RWPE2 (cell line): Measurements from ENCODE around the gene ZBTB32.

Experiments
- ATAC-seq: fragments of 200-7000 bp; cut with Tn5 transposase; 3 replicates; pipeline ENCODE4 v1.9.1; 2021; ENCODE audit warnings: low read depth
- DNase-seq: peaks from one replicate; pipeline ENCODE4 v3.0.0-alpha.2; 2020; ENCODE audit warnings: low spot score
- H3K27ac ChIP-seq: fragments of 450-650 bp; 2 replicates; pipeline ENCODE4 v1.5.1; 2017; ENCODE audit warnings: mild to moderate bottlenecking; ENCODE audit not compliant: poor library complexity, severe bottlenecking
- H3K27me3 ChIP-seq: fragments of 250-450 bp; sonication (Bioruptor Pico); 2 replicates; pipeline ENCODE4 v1.5.1; 2021; ENCODE audit warnings: mild to moderate bottlenecking, moderate library complexity; ENCODE audit not compliant: insufficient read depth, poor library complexity, severe bottlenecking
- H3K36me3 ChIP-seq: fragments of 250-450 bp; sonication (Bioruptor Pico); 2 replicates; pipeline ENCODE4 v1.5.1; 2020; ENCODE audit warnings: low read depth, mild to moderate bottlenecking, moderate library complexity
- H3K4me1 ChIP-seq: fragments of 250-450 bp; sonication (Bioruptor Pico); 2 replicates; pipeline ENCODE4 v1.5.1; 2021; ENCODE audit warnings: mild to moderate bottlenecking, moderate library complexity; ENCODE audit not compliant: insufficient read depth, poor library complexity, severe bottlenecking
- H3K4me3 ChIP-seq: fragments of 250-450 bp; sonication (Bioruptor Pico); 2 replicates; pipeline ENCODE4 v1.5.1; 2021; ENCODE audit warnings: mild to moderate bottlenecking, moderate library complexity; ENCODE audit not compliant: severe bottlenecking
- H3K9me3 ChIP-seq: fragments of 250-450 bp; sonication (Bioruptor Pico); 2 replicates; pipeline ENCODE4 v1.5.1; 2021; ENCODE audit warnings: mild to moderate bottlenecking, moderate library complexity; ENCODE audit not compliant: severe bottlenecking
- TF ChIP-seq, protein P1 (sequence below): fragments of 450-650 bp; IDR thresholded peaks from one replicate; pipeline ENCODE4 v1.5.1; 2017; ENCODE audit warnings: mild to moderate bottlenecking, moderate library complexity; ENCODE audit not compliant: poor library complexity, severe bottlenecking

Gene ZBTB32

DNA sequence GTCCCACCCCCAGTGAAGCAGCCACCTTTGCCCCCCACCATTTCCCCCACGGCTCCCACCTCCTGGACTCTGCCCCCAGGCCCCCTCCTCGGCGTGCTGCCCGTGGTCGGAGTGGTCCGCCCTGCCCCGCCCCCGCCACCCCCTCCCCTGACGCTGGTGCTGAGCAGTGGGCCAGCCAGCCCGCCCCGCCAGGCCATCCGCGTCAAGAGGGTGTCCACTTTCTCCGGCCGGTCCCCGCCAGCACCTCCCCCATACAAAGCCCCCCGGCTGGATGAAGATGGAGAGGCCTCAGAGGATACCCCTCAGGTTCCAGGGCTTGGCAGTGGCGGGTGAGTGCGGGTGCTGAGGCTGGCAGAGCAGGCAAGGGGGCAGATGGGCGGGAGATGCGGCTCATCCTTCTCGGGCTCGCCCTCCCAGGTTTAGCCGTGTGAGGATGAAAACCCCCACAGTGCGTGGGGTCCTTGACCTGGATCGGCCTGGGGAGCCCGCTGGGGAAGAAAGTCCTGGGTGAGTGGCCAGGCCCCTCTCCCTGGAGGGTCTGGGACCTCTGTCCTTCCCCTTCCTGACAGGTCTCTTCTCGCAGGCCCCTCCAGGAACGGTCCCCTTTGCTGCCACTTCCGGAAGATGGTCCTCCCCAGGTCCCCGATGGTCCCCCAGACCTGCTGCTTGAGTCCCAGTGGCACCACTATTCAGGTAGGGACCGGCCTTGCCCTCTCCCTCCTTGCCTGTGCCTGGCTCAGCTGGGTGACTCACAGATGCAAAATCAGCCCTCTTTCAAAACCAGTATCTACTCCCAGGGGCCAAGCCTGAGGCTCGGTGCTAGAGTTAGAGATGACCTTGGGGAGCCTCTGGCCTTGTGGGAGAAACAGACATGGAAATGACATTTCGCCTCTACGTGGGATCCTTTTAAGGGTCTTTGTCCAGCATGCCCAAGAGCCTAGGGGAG is 29.1 kb downstream of the ZBTB32 start:
- Histone ChIP-seq H3K9me3 (no peaks in the 10 kb centered on the region), H3K4me3 (no peak overlapping the region), H3K27ac (no peak overlapping the region), H3K4me1 (no peaks in the 10 kb centered on the region), H3K27me3 (no peaks in the 10 kb centered on the region), H3K36me3 (peaks cover 88% of the 10 kb centered on the region)
- no peak for ATAC-seq
- TF ChIP-seq, protein P1, sequence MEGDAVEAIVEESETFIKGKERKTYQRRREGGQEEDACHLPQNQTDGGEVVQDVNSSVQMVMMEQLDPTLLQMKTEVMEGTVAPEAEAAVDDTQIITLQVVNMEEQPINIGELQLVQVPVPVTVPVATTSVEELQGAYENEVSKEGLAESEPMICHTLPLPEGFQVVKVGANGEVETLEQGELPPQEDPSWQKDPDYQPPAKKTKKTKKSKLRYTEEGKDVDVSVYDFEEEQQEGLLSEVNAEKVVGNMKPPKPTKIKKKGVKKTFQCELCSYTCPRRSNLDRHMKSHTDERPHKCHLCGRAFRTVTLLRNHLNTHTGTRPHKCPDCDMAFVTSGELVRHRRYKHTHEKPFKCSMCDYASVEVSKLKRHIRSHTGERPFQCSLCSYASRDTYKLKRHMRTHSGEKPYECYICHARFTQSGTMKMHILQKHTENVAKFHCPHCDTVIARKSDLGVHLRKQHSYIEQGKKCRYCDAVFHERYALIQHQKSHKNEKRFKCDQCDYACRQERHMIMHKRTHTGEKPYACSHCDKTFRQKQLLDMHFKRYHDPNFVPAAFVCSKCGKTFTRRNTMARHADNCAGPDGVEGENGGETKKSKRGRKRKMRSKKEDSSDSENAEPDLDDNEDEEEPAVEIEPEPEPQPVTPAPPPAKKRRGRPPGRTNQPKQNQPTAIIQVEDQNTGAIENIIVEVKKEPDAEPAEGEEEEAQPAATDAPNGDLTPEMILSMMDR = no peak
- DNase-seq = no peak

GRCh38 chr19:35734273-35734672 is 29.9 kb downstream of the ZBTB32 start:
- TF ChIP-seq, protein P1 = no peak
- ATAC-seq (no peak), DNase-seq (no peak)
- Histone ChIP-seq H3K36me3 (peaks cover 86% of the 10 kb centered on the region), H3K9me3 (no peaks in the 10 kb centered on the region), H3K27me3 (no peaks in the 10 kb centered on the region), H3K4me3 (no peak overlapping the region), H3K27ac (no peak overlapping the region), H3K4me1 (no peaks in the 10 kb centered on the region)

- Histone ChIP-seq H3K9me3 (no peaks in the 10 kb centered on the region), H3K27ac (no peak overlapping the region), H3K4me1 (no peaks in the 10 kb centered on the region), H3K4me3 (no peak overlapping the region), H3K36me3 (peaks cover 80% of the 10 kb centered on the region), H3K27me3 (no peaks in the 10 kb centered on the region)
- TF ChIP-seq, protein P1 = no peak
- DNase-seq (no peak), ATAC-seq (no peak)
Measured at GRCh38 chr19:35734889-35735288, 30.5 kb downstream of the ZBTB32 start.

DNA sequence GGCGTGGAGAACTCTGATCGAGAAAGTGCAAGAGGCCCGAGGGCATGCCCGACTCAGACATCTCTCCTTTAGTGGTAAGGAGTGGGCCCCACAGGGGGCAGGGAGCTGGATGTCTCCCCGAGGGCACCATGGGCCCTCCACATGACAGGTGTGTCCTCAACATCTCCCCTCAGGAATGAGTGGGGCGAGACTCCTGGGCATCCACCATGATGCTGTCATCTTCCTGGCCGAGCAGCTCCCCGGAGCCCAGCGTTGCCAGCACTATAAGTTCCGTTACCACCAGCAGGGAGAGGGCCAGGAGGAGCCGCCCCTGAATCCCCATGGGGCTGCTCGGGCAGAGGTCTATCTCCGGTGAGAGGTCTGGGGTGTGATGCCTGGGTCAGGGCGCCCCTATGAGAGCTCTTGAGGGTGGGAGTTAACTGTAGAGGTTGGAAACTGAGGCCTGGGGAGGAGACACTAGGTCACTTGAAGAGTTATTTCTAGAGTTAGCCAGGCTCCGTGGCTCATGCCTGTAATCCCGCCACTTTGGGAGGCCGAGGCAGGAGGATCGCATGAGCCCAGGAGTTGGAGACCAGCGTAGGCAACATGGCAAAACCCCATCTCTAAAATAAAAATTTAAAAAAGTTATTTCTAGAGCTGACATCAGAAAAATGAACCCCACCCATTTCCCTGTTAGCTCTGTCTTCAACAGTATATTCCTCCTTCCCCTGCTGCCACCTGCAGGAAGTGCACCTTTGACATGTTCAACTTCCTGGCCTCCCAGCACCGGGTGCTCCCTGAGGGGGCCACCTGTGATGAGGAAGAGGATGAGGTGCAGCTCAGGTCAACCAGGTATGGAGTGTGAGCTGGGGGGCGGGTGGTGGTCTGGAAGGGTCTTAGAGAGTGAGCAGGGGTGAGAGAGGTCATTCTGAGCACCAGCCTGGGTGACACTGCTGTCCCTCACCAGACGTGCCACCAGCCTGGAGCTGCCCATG is 32.8 kb downstream of the ZBTB32 start:
- Histone ChIP-seq H3K36me3 (peaks cover 56% of the 10 kb centered on the region), H3K4me3 (no peak overlapping the region)

More for the DNA sequence above, 32.8 kb downstream of the ZBTB32 start:
- DNase-seq = no peak
- no peaks in the 10 kb centered on the region for H3K9me3 ChIP-seq
- no peak for ATAC-seq
- H3K4me1 ChIP-seq = no peaks in the 10 kb centered on the region
- no peaks in the 10 kb centered on the region for H3K27me3 ChIP-seq
- H3K27ac ChIP-seq = no peak overlapping the region
- TF ChIP-seq, protein P1 = no peak
